ENCODE measurements around the gene OR2S2. TPM values are rescaled to one million over a fixed set of nuclear protein-coding genes. Genes with fewer than 3 reads are reported as not detected.

OR2S2 gene
- polyA plus RNA-seq, 2 donors = not detected

GRCh38 chr9:35912791-35913400 is 45.1 kb downstream of the OR2S2 start:
- Histone ChIP-seq H3K4me3 (ENCODE audit: low read depth in 1 of 2, low read length in 2 of 2) (no peak overlapping the region), H3K36me3 (ENCODE audit: control insufficient read depth in 2 of 2, insufficient read depth in 2 of 2, low read length in 1 of 2) (no peaks in the 10 kb centered on the region), H3K4me1 (ENCODE audit: control insufficient read depth in 2 of 2, insufficient read depth in 2 of 2, low read length in 1 of 2) (peaks cover 3 to 12% of the 10 kb centered on the region in 2 donors), H3K27me3 (ENCODE audit: control insufficient read depth in 1 of 2, insufficient read depth in 2 of 2, low read length in 2 of 2) (no peaks in the 10 kb centered on the region), H3K9me3 (ENCODE audit: control insufficient read depth in 2 of 2, insufficient read depth in 1 of 2, low read depth in 1 of 2, low read length in 1 of 2) (no peaks in the 10 kb centered on the region), H3K27ac (ENCODE audit: low read depth in 2 of 2, low read length in 1 of 2) (no peak overlapping the region)
- 86 to 88% methylated on average over 10 of the region's 10 CpGs for WGBS, 2 donors

GRCh38 chr9:35911690-35912089 is 46.3 kb downstream of the OR2S2 start:
- H3K4me3 ChIP-seq (ENCODE audit: low read depth in 1 of 2, low read length in 2 of 2) = no peak overlapping the region
- no peaks in the 10 kb centered on the region for H3K36me3 ChIP-seq (ENCODE audit: control insufficient read depth in 2 of 2, insufficient read depth in 2 of 2, low read length in 1 of 2)
- no peaks in the 10 kb centered on the region for H3K27me3 ChIP-seq (ENCODE audit: control insufficient read depth in 1 of 2, insufficient read depth in 2 of 2, low read length in 2 of 2)
- no peaks in the 10 kb centered on the region for H3K9me3 ChIP-seq (ENCODE audit: control insufficient read depth in 2 of 2, insufficient read depth in 1 of 2, low read depth in 1 of 2, low read length in 1 of 2)
- WGBS, 2 donors = 77 to 89% methylated on average over 10 of the region's 10 CpGs
- H3K4me1 ChIP-seq (ENCODE audit: control insufficient read depth in 2 of 2, insufficient read depth in 2 of 2, low read length in 1 of 2) = peaks cover 4 to 18% of the 10 kb centered on the region in 2 donors
- H3K27ac ChIP-seq (ENCODE audit: low read depth in 2 of 2, low read length in 1 of 2) = no peak overlapping the region

- H3K4me1 ChIP-seq (ENCODE audit: control insufficient read depth in 2 of 2, insufficient read depth in 2 of 2, low read length in 1 of 2) = peaks cover 11 to 25% of the 10 kb centered on the region in 2 donors
- H3K27ac ChIP-seq (ENCODE audit: low read depth in 2 of 2, low read length in 1 of 2) = peak overlapping the region; percentile 16 to 54
- no peaks in the 10 kb centered on the region for H3K27me3 ChIP-seq (ENCODE audit: control insufficient read depth in 1 of 2, insufficient read depth in 2 of 2, low read length in 2 of 2)
- H3K9me3 ChIP-seq (ENCODE audit: control insufficient read depth in 2 of 2, insufficient read depth in 1 of 2, low read depth in 1 of 2, low read length in 1 of 2) = no peaks in the 10 kb centered on the region
- H3K4me3 ChIP-seq (ENCODE audit: low read depth in 1 of 2, low read length in 2 of 2) = no peak overlapping the region
- no peaks in the 10 kb centered on the region for H3K36me3 ChIP-seq (ENCODE audit: control insufficient read depth in 2 of 2, insufficient read depth in 2 of 2, low read length in 1 of 2)
- 59 to 73% methylated on average over 14 of the region's 14 CpGs for WGBS, 2 donors
Measured at GRCh38 chr9:35910613-35911359, 47.2 kb downstream of the OR2S2 start.

- WGBS, 2 donors = 92 to 93% methylated on average over 34 of the region's 34 CpGs
- H3K4me1 ChIP-seq (ENCODE audit: control insufficient read depth in 2 of 2, insufficient read depth in 2 of 2, low read length in 1 of 2) = peaks cover 11 to 28% of the 10 kb centered on the region in 2 donors
- H3K27ac ChIP-seq (ENCODE audit: low read depth in 2 of 2, low read length in 1 of 2) = peak overlapping the region; percentile 87 to 93
- no peaks in the 10 kb centered on the region for H3K9me3 ChIP-seq (ENCODE audit: control insufficient read depth in 2 of 2, insufficient read depth in 1 of 2, low read depth in 1 of 2, low read length in 1 of 2)
- no peaks in the 10 kb centered on the region for H3K36me3 ChIP-seq (ENCODE audit: control insufficient read depth in 2 of 2, insufficient read depth in 2 of 2, low read length in 1 of 2)
- H3K4me3 ChIP-seq (ENCODE audit: low read depth in 1 of 2, low read length in 2 of 2) = no peak overlapping the region
- H3K27me3 ChIP-seq (ENCODE audit: control insufficient read depth in 1 of 2, insufficient read depth in 2 of 2, low read length in 2 of 2) = no peaks in the 10 kb centered on the region
Measured at GRCh38 chr9:35909687-35910612, 48.0 kb downstream of the OR2S2 start.

GRCh38 chr9:35909274-35909673 is 48.7 kb downstream of the OR2S2 start, which contains the start of gene SPAAR:
Gene SPAAR, plus strand, starts transcription at chr9:35909490. Its CDS starts 974 bp downstream, at chr9:35910464.
- H3K4me1 ChIP-seq (ENCODE audit: control insufficient read depth in 2 of 2, insufficient read depth in 2 of 2, low read length in 1 of 2) = peaks cover 11 to 30% of the 10 kb centered on the region in 2 donors
- H3K27me3 ChIP-seq (ENCODE audit: control insufficient read depth in 1 of 2, insufficient read depth in 2 of 2, low read length in 2 of 2) = no peaks in the 10 kb centered on the region
- H3K4me3 ChIP-seq (ENCODE audit: low read depth in 1 of 2, low read length in 2 of 2) = no peak within 1 kb of the TSS
- peak within 1 kb of the TSS; percentile 87 to 93 for H3K27ac ChIP-seq (ENCODE audit: low read depth in 2 of 2, low read length in 1 of 2)
- no peaks in the 10 kb centered on the region for H3K9me3 ChIP-seq (ENCODE audit: control insufficient read depth in 2 of 2, insufficient read depth in 1 of 2, low read depth in 1 of 2, low read length in 1 of 2)
- no peaks in the 10 kb centered on the region for H3K36me3 ChIP-seq (ENCODE audit: control insufficient read depth in 2 of 2, insufficient read depth in 2 of 2, low read length in 1 of 2)
- 79 to 84% methylated on average over 11 of the region's 11 CpGs for WGBS, 2 donors

GRCh38 chr9:35908504-35909125 is 49.3 kb downstream of the OR2S2 start:
- Histone ChIP-seq H3K9me3 (ENCODE audit: control insufficient read depth in 2 of 2, insufficient read depth in 1 of 2, low read depth in 1 of 2, low read length in 1 of 2) (no peaks in the 10 kb centered on the region), H3K27me3 (ENCODE audit: control insufficient read depth in 1 of 2, insufficient read depth in 2 of 2, low read length in 2 of 2) (no peaks in the 10 kb centered on the region), H3K4me1 (ENCODE audit: control insufficient read depth in 2 of 2, insufficient read depth in 2 of 2, low read length in 1 of 2) (peaks cover 11 to 30% of the 10 kb centered on the region in 2 donors), H3K4me3 (ENCODE audit: low read depth in 1 of 2, low read length in 2 of 2) (no peak overlapping the region), H3K27ac (ENCODE audit: low read depth in 2 of 2, low read length in 1 of 2) (peak overlapping the region; percentile 87 to 93), H3K36me3 (ENCODE audit: control insufficient read depth in 2 of 2, insufficient read depth in 2 of 2, low read length in 1 of 2) (no peaks in the 10 kb centered on the region)
- WGBS, 2 donors = 64 to 65% methylated on average over 9 of the region's 9 CpGs

GRCh38 chr9:35907711-35908503 is 50.0 kb downstream of the OR2S2 start:
- no peaks in the 10 kb centered on the region for H3K36me3 ChIP-seq (ENCODE audit: control insufficient read depth in 2 of 2, insufficient read depth in 2 of 2, low read length in 1 of 2)
- H3K27ac ChIP-seq (ENCODE audit: low read depth in 2 of 2, low read length in 1 of 2) = peak overlapping the region; percentile 87 to 93
- H3K9me3 ChIP-seq (ENCODE audit: control insufficient read depth in 2 of 2, insufficient read depth in 1 of 2, low read depth in 1 of 2, low read length in 1 of 2) = no peaks in the 10 kb centered on the region
- H3K4me1 ChIP-seq (ENCODE audit: control insufficient read depth in 2 of 2, insufficient read depth in 2 of 2, low read length in 1 of 2) = peaks cover 11 to 30% of the 10 kb centered on the region in 2 donors
- no peaks in the 10 kb centered on the region for H3K27me3 ChIP-seq (ENCODE audit: control insufficient read depth in 1 of 2, insufficient read depth in 2 of 2, low read length in 2 of 2)
- 41 to 48% methylated on average over 13 of the region's 13 CpGs for WGBS, 2 donors
- H3K4me3 ChIP-seq (ENCODE audit: low read depth in 1 of 2, low read length in 2 of 2) = no peak overlapping the region
